DND-41 (cell line): ENCODE measurements around the gene TM4SF4.

Experiments used
- ATAC-seq: fragments of 200-7000 bp; cut with Tn5 transposase; 3 replicates; pipeline ENCODE4 v1.9.1; 2021; ENCODE audit warnings: low read depth; ENCODE audit not compliant: insufficient read depth
- DNase-seq: peaks from one replicate; pipeline ENCODE4 v3.0.0-alpha.2; 2020
- H2AFZ ChIP-seq: 2 replicates; pipeline ENCODE4 v1.6.0; 2012; ENCODE audit warnings: low read depth, low read length
- H3K27ac ChIP-seq: 2 replicates; pipeline ENCODE4 v1.5.1; 2012; ENCODE audit warnings: low read length, inconsistent platforms
- H3K27me3 ChIP-seq: fragments of 200-600 bp; sonication (generic); 2 replicates; pipeline ENCODE4 v1.6.0; 2012; ENCODE audit warnings: low read length, mild to moderate bottlenecking, inconsistent platforms; ENCODE audit not compliant: insufficient read depth, poor library complexity
- H3K36me3 ChIP-seq: 2 replicates; pipeline ENCODE4 v1.5.1; 2012; ENCODE audit warnings: low read length, inconsistent platforms; ENCODE audit not compliant: insufficient read depth
- H3K4me1 ChIP-seq: 2 replicates; pipeline ENCODE4 v1.5.1; 2012; ENCODE audit warnings: mild to moderate bottlenecking, low read length; ENCODE audit not compliant: insufficient read depth
- H3K4me2 ChIP-seq: 2 replicates; pipeline ENCODE4 v1.6.0; 2012; ENCODE audit warnings: mild to moderate bottlenecking, moderate library complexity, low read length, inconsistent platforms; ENCODE audit not compliant: insufficient read depth
- H3K4me3 ChIP-seq, 2 experiments: fragments of 200-600 bp in 1 of 2; shearing (Covaris generic) in 1 of 2; 2 replicates each; pipeline ENCODE4 v1.5.1; 2012 to 2016; ENCODE audit warnings: inconsistent platforms in 2 of 2, low read length in 2 of 2, mild to moderate bottlenecking in 2 of 2, low read depth in 1 of 2, moderate library complexity in 1 of 2
- H3K79me2 ChIP-seq: 2 replicates; pipeline ENCODE4 v1.6.0; 2012; ENCODE audit warnings: low read length, inconsistent platforms; ENCODE audit not compliant: insufficient read depth
- H3K9ac ChIP-seq: 2 replicates; pipeline ENCODE4 v1.6.0; 2012; ENCODE audit warnings: low read depth, mild to moderate bottlenecking, inconsistent platforms, low read length, moderate library complexity
- H3K9me3 ChIP-seq: 2 replicates; pipeline ENCODE4 v1.5.1; 2012; ENCODE audit warnings: low read length, moderate library complexity, mild to moderate bottlenecking, inconsistent platforms; ENCODE audit not compliant: insufficient read depth, severe bottlenecking
- H4K20me1 ChIP-seq: 2 replicates; pipeline ENCODE4 v1.6.0; 2012; ENCODE audit warnings: low read length; ENCODE audit not compliant: insufficient read depth
- EZH2 ChIP-seq: IDR thresholded peaks from 3 replicates; pipeline ENCODE4 v1.6.1; 2012; ENCODE audit warnings: borderline replicate concordance, low read depth, mild to moderate bottlenecking, moderate library complexity, low read length, inconsistent platforms; ENCODE audit not compliant: severe bottlenecking
- TF ChIP-seq, protein P1 (sequence below): IDR thresholded peaks from 2 replicates; pipeline ENCODE4 v1.5.1; 2012; ENCODE audit warnings: borderline replicate concordance, low read length, moderate library complexity, mild to moderate bottlenecking; ENCODE audit not compliant: poor library complexity, severe bottlenecking; ENCODE audit errors: extremely low read depth

Gene TM4SF4

DNA sequence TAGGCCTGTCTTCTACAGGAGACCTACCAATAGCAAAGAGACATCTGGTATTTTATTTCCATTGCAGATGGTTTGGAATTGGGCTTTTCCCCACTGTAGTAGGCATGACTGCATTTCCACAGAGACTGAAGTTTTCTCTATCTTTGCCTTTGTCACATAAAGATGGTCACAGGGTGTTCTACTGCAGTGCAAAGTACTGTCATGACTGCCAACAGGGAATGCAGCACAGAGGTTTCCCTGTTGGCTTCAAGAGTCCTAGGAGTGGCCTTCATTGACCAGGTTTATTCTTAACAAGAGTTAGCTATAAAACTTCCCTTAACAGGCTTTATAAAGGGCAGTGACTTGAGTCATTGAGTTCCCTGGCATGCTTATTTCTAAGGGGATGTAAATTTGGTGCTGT is 36.8 kb upstream of the TM4SF4 start:
- TF ChIP-seq, protein P1, sequence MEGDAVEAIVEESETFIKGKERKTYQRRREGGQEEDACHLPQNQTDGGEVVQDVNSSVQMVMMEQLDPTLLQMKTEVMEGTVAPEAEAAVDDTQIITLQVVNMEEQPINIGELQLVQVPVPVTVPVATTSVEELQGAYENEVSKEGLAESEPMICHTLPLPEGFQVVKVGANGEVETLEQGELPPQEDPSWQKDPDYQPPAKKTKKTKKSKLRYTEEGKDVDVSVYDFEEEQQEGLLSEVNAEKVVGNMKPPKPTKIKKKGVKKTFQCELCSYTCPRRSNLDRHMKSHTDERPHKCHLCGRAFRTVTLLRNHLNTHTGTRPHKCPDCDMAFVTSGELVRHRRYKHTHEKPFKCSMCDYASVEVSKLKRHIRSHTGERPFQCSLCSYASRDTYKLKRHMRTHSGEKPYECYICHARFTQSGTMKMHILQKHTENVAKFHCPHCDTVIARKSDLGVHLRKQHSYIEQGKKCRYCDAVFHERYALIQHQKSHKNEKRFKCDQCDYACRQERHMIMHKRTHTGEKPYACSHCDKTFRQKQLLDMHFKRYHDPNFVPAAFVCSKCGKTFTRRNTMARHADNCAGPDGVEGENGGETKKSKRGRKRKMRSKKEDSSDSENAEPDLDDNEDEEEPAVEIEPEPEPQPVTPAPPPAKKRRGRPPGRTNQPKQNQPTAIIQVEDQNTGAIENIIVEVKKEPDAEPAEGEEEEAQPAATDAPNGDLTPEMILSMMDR, result no peak
- TF ChIP-seq EZH2, result no peak
- Histone ChIP-seq H3K4me1 (no peaks in the 10 kb centered on the region), H3K36me3 (no peaks in the 10 kb centered on the region), H3K79me2 (no peaks in the 10 kb centered on the region), H3K4me3 (no peak overlapping the region), H3K4me2 (no peak overlapping the region), H3K27ac (no peak overlapping the region), H3K9me3 (no peaks in the 10 kb centered on the region), H3K9ac (no peak overlapping the region), H3K27me3 (no peaks in the 10 kb centered on the region), H2AFZ (no peak overlapping the region), H4K20me1 (no peaks in the 10 kb centered on the region)
- no peak for DNase-seq
- no peak for ATAC-seq

DNA sequence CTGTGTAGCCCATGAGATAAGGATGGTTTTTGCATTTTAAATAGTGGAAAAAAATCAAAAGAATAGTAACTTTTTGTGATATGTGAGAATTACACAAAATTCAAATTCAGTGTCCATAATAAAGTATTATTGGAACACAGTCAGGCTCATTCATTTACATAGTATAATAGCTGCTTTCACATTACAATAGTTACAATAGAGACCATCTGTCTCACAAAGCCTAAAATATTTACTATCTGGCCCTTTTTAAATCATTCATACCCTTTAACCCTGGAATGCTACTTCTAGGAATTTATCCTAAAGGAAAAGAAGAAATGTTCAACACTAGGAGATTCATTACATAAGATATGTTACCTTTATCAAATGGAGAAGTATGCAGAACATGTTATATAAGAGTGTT is 35.5 kb upstream of the TM4SF4 start:
- H3K27me3 ChIP-seq, result no peaks in the 10 kb centered on the region
- H3K27ac ChIP-seq, result no peak overlapping the region
- H3K9ac ChIP-seq, result no peak overlapping the region
- TF ChIP-seq EZH2, result no peak
- TF ChIP-seq, protein P1, result no peak
- H3K4me1 ChIP-seq, result no peaks in the 10 kb centered on the region
- H2AFZ ChIP-seq, result no peak overlapping the region
- DNase-seq (no peak), ATAC-seq (no peak)
- no peak overlapping the region for H3K4me3 ChIP-seq
- H3K9me3 ChIP-seq, result no peaks in the 10 kb centered on the region
- H3K79me2 ChIP-seq, result no peaks in the 10 kb centered on the region
- H3K36me3 ChIP-seq, result no peaks in the 10 kb centered on the region
- no peak overlapping the region for H3K4me2 ChIP-seq
- no peaks in the 10 kb centered on the region for H4K20me1 ChIP-seq

DNA sequence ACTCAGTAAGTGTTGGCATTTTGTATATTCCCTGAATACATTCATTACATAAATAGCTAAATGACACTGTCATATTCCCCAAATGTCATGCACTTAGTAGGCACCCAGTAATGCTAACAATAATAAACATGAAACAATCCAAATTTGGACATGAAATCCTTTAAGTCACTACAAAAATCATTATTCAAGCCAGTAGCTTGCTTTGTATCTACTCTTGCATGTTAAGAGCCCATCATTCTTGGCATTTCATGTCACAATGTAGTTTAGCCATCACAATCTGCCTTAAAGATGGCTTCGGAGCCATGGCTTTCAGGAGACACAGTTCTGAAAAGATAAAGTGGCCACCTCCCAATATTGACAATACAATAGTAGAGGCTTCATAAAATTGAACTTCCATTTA is 32.9 kb upstream of the TM4SF4 start:
- no peak for ATAC-seq
- no peaks in the 10 kb centered on the region for H3K9me3 ChIP-seq
- H3K4me1 ChIP-seq, result no peaks in the 10 kb centered on the region
- no peak overlapping the region for H3K27ac ChIP-seq
- H3K4me3 ChIP-seq, result no peak overlapping the region
- H3K4me2 ChIP-seq, result no peak overlapping the region
- DNase-seq, result no peak
- no peak overlapping the region for H3K9ac ChIP-seq
- H3K79me2 ChIP-seq, result no peaks in the 10 kb centered on the region
- H2AFZ ChIP-seq, result no peak overlapping the region
- H3K27me3 ChIP-seq, result no peaks in the 10 kb centered on the region
- no peaks in the 10 kb centered on the region for H3K36me3 ChIP-seq
- no peaks in the 10 kb centered on the region for H4K20me1 ChIP-seq
- TF ChIP-seq EZH2, result no peak
- TF ChIP-seq, protein P1, result no peak

DNA sequence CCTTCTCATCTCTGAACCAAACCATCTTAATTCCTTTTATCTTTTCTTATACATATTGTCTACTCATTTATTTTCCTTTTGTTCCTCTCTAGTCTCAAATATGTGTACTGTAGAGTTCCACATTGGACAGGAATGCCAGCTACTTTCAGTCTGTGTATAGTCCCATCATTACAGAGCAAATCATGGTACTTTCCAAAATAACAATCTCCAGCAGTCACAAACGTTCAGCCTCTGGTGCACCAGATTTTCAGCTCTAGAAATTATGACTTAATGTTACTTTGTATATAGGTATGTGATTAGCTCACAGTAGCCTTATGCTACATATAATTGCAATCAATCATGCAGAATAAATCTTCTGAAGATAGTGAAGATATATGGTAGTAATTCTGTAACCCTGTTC is 32.5 kb upstream of the TM4SF4 start:
- no peak overlapping the region for H2AFZ ChIP-seq
- TF ChIP-seq EZH2, result no peak
- TF ChIP-seq, protein P1, result no peak
- no peak for ATAC-seq
- DNase-seq, result no peak
- H4K20me1 ChIP-seq, result no peaks in the 10 kb centered on the region
- H3K27me3 ChIP-seq, result no peaks in the 10 kb centered on the region
- H3K4me2 ChIP-seq, result no peak overlapping the region
- no peaks in the 10 kb centered on the region for H3K4me1 ChIP-seq
- H3K36me3 ChIP-seq, result no peaks in the 10 kb centered on the region
- no peak overlapping the region for H3K9ac ChIP-seq
- H3K4me3 ChIP-seq, result no peak overlapping the region
- no peak overlapping the region for H3K27ac ChIP-seq
- no peaks in the 10 kb centered on the region for H3K9me3 ChIP-seq
- no peaks in the 10 kb centered on the region for H3K79me2 ChIP-seq
